Activated CD4-positive, alpha-beta T cell treated with anti-CD3 and anti-CD28 coated beads for 1 hour (primary cell): Measurements from ENCODE around the gene REXO1.
A peak's percentile ranks its signal among the peaks of the same experiment; 100 is the strongest.

ENCODE experiments used
- DNase-seq: peaks from one replicate; pipeline ENCODE4 v3.0.0-alpha.2; 2020

Gene REXO1

GRCh38 chr19:1845642-1846041, 2.6 kb downstream of the REXO1 start:
- no peak for DNase-seq

GRCh38 chr19:1845125-1845515, 3.2 kb downstream of the REXO1 start:
- no peak for DNase-seq

DNA sequence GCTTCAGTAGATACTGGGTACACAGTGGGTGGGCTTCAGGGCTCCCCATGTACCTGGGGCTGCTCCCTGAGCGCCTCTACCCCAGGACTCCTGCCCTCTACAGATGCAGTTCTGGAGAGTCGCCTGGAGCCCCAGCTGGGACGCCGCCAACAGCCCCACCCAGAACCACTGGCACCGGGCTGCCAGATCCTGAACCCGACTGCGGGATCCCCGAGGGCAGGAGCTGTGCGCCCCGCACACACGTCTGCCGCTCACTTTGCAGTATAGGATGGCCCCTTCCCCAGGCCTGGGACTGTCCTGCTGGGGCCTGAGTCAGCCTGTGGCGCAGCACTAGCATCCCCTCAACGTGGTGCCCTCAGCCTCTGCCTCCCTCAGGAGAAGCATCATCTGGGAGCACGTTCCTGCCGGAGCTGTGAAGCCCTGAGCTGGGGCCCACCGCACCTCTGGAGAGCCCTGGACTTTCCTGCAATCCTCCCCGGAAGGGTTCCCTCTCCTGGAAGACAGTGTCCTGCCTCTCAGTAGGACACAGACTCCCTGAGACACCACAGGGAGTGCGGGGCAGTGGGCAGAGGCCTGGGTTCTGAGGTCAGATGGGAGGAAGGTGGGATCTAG, 3.7 kb downstream of the REXO1 start:
- no peak for DNase-seq

GRCh38 chr19:1843646-1844394, 4.5 kb downstream of the REXO1 start:
- DNase-seq: no peak

GRCh38 chr19:1843116-1843515, 5.2 kb downstream of the REXO1 start:
- DNase-seq: no peak

DNA sequence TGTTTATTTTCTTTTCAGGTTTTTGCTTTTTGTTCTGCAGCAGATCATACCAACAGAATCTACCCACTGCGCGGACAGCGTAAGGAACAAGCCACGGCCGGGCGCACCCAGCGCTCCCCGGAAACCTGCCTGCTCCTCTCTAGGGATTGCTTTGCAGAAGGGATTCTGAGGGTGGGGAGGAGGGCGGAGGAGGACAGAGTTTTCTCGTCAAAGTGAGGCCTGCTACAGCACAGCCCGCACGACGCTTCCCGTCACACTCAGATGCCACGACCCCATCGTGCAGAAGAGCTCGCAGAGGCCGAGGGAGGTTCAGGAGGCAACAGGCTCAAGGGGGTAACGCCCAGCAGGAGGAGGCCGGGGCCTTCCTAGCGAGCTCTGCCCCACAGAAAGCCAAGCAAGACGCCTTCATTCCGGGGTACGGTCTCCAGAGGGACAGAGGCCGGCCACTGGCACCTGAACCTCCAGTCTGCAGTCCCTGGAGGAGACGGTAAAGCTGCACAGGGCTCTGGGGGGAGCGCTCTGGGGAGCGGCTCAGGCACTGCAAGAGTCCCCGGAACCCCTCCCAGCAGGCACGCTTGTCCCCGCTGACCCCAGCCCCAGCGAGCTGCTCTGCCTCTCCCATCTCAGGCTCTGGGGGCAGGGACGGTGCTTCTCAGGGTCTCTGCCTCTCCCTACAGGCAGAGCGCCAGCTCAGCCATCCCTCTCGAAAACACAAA, 6.9 kb downstream of the REXO1 start:
- no peak for DNase-seq

DNA sequence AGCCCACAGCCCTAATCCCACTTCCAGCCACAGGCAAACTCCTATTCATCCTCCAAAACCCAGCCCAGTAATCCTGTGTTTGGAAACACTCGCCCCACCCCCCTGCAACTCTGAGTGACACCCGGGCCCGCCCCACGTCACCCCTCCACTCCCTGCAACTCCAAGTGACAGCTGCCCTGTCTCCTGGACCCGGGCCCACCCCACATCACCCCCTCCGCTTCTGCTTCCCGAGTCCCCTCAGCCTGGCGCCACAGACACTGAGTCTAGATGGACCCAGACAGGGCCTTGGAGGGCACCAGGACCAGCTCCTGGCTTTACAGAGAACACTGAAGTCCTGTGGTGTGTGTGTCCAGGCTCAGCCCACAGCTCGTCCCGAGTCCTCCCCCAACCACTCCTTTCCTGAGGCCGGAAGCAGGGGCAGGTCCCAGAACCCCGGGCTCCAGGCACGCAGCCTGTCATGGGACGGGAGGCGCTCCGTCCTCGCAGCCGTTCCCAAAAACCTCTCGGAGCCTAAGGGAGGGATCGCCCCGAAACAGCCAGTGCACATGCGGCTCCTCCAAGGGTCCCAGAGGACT, 7.7 kb downstream of the REXO1 start:
- DNase-seq: no peak

DNA sequence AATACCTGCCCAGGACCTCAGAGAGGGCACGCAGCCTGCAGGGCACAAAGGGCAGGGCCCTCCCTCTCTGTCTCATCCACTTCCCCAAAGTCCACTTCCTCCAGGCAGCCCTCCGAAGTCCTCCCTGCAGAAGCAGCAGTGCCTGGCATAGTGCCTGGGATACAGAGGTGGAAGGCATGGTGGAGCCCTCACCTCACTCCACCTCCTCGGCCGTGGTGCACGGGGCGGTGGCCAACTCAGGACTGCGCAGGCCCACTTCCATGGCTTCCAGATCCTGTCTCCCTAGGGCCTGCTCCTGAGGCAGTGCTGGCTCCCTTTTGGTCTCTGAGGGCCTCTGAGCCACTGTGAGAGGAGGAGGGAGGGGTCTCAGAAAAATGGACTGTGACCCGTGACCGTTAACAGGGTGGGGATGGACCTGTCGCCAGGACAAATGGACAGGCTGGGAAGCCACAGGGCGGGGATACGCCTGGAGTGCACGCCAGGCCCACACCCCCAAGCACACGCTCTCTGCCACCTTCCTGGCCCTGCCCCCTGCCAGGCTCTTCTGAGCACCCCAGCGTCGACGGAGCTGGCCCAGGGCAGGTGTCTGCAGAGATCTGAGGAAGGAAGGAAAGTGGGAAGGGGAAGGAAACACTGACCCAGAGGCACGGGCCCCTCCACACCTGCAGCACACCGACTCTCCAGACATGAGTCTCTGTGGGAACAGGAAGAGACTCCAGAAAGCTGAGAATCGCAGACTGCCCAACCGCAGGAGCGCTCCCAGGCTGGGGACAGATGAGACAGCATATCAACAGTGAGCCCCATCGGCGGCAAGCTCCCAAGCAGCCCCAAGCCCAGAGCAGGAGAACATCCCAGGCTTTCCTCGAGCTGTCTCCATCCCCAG, 8.4 kb downstream of the REXO1 start:
- no peak for DNase-seq

GRCh38 chr19:1837625-1838105, 10.6 kb downstream of the REXO1 start:
- peak; percentile 36 for DNase-seq

DNA sequence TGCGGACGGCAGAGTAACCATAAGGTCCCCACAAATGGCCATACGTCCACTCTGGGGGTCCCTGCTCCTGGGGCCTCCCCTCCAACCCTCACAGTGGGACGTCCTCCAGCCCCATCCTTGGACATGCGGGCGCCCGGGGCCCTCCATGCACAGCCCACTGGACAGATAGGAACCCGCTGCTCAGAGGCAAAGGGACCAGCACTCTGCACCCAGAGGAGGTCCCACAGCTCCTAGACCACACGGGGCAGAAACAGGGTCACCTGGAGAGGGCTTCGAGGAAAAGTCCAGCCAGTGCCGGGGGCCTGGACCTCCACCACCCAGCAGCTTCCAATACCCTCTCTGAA, 11.1 kb downstream of the REXO1 start:
- DNase-seq: no peak

GRCh38 chr19:1836458-1837221, 11.6 kb downstream of the REXO1 start:
- no peak for DNase-seq

- DNase-seq: no peak
These were observed 14.7 kb downstream of the REXO1 start for GRCh38 chr19:1833540-1833939.

- no peak for DNase-seq
These were observed 16.1 kb downstream of the REXO1 start for GRCh38 chr19:1832046-1832663.

- DNase-seq: no peak
These were observed 17.3 kb downstream of the REXO1 start for GRCh38 chr19:1830978-1831377.

DNA sequence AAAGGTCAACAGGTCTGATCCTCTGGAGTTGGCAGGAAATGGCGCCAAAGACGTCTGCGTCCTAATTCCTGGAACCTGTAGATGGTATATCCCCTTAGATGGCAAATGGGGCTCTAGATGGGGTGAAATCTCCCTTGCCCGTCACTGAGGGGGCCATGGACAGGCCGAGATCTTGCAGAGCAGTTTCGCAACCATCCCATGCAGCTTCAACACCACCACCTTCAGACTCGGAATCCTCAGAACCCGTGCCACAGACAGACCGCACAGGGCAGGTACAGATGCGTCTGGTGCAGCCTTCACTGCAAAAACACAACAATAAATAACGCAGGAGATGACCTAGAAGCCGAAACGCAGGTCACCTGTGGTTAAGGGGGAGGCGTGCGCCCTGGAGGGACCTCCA, 17.7 kb downstream of the REXO1 start:
- DNase-seq: no peak

DNA sequence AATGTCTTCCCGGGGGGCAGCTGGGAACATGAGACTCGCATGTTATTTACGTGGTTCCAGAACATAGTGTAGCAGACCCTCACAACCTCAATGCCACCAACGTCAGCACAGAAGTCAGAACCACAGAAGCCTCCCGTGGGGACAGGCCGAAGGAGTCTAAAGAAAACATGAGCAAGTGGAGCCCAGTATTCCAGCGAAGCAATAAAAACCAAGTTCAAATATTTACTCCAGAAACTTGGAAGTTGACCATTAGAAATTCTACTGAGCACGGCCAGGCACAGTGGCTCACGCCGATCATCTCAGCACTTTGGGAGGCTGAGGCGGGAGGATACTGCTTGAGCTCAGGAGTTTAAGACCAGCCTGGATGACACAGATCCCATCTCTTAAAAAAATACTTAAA, 18.3 kb downstream of the REXO1 start:
- no peak for DNase-seq

DNA sequence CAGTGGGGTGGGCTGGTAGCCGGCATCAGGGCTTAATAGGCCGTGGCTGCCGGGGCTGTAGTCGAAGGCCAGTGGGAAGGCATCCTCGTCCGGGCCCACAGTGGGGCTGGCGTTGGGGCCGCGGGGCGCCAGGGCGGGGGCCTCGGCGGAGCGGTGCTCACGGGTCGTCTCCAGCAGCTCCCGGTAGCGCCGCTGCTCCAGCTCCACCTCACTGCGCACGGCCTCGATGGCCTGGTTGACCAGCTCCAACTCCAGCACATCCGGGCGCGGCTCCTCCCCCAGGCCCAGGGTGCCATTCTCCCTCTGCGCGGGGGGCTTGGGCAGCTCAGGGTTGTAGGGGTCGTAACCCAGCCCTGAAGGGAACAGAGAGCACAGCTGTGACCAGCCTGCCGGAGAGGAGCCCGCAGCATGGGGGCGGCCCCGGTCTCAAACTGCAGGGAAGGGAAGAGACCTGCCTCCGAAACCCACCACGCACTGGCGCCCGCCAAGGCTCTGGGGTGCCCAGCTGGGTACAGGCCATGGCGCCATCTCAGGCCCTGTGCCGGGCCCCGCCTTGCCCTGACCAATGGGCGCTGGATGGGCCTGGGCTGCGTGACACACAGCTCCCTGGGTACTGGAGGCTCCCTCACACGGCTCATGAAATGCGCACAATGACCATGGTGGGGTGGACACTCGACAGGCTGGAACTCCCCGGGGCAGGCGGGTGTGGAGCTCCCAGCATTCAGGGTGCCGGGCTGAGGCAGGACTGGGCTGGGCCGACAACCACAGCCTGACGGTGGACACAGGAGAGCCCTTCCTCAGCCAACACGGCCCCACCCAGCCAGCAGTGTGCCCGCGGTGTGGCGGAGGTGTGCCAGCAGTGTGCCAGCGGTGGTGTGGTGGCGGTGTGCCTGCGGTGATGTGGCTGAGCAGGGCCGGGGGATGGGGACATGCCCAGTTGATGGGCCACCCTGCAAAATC, 19.7 kb downstream of the REXO1 start:
- DNase-seq: no peak

- no peak for DNase-seq
These were observed 20.6 kb downstream of the REXO1 start for GRCh38 chr19:1827566-1828278.
